HG02938 (cell line): ENCODE results near the gene PDE6H.

Experiments
- ATAC-seq: cut with Tn5 transposase; IDR thresholded peaks from one replicate; pipeline ENCODE4 v1.9.1; 2021; ENCODE audit warnings: mild to moderate bottlenecking, moderate library complexity; ENCODE audit not compliant: unreplicated experiment

PDE6H gene

GRCh38 chr12:14999021-14999694 is 26.3 kb downstream of the PDE6H start:
- no peak for ATAC-seq

- ATAC-seq = no peak
Measured at GRCh38 chr12:14999695-15000365, 27.0 kb downstream of the PDE6H start.

GRCh38 chr12:15000575-15000974 is 27.7 kb downstream of the PDE6H start:
- no peak for ATAC-seq

- ATAC-seq = no peak
Measured at GRCh38 chr12:15001733-15002382, 29.0 kb downstream of the PDE6H start.

GRCh38 chr12:15004421-15004820 is 31.6 kb downstream of the PDE6H start:
- ATAC-seq = no peak

GRCh38 chr12:15005064-15005463 is 32.2 kb downstream of the PDE6H start:
- no peak for ATAC-seq

- ATAC-seq = no peak
Measured at GRCh38 chr12:15007551-15007950, 34.7 kb downstream of the PDE6H start.

GRCh38 chr12:15011162-15011561 is 38.3 kb downstream of the PDE6H start:
- ATAC-seq = peak; percentile 56

GRCh38 chr12:15013634-15014179 is 40.9 kb downstream of the PDE6H start:
- no peak for ATAC-seq

GRCh38 chr12:15014708-15015107 is 41.9 kb downstream of the PDE6H start:
- no peak for ATAC-seq

GRCh38 chr12:15015121-15015520 is 42.3 kb downstream of the PDE6H start:
- ATAC-seq = no peak

- no peak for ATAC-seq
Measured at GRCh38 chr12:15020156-15020555, 47.3 kb downstream of the PDE6H start.
